GM18861 (cell line): ENCODE data around the gene GRK1.

Source experiments
- ATAC-seq: cut with Tn5 transposase; IDR thresholded peaks from one replicate; pipeline ENCODE4 v1.9.1; 2021; ENCODE audit not compliant: unreplicated experiment

The GRK1 gene

DNA sequence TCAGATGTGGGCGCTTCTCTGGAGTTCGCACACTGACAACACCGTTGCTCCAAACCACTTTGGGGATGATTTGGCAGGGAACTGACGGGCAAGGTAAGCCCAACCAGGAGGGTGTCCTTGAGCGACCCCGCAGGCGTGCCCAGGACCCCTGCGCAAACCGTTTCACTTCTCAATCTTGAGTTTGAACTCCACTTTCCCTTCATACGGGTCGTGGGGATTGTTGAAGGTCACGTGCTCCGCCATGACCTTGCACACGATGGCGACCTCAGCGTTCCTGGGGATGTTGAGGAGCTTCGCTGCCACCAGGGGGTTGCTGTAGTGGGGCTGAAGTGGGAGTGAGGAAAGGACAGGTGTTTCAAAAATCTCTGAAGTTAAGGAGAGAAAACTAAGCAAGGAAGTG lies 17.8 kb upstream of the GRK1 start:
- ATAC-seq, result no peak

DNA sequence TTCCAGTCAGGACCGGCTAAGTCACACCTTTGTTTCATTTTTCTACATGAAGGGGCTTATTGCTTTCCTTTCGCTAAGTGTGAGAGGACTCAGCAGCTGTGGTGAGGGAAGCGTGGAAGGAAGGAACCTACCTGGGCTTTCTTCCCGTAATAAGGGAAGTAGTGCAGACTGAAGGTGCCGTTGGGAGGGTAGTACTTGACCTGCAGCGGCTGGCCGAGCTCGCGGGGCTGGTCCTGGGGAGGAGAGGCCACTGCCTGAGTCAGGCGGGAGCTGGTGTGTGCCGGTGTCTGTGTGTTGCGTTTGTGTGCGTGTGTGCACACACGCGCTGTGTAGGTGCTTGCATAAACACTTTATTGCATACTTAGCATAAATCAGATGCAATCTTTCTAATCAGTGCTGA lies 16.7 kb upstream of the GRK1 start:
- ATAC-seq, result no peak

DNA sequence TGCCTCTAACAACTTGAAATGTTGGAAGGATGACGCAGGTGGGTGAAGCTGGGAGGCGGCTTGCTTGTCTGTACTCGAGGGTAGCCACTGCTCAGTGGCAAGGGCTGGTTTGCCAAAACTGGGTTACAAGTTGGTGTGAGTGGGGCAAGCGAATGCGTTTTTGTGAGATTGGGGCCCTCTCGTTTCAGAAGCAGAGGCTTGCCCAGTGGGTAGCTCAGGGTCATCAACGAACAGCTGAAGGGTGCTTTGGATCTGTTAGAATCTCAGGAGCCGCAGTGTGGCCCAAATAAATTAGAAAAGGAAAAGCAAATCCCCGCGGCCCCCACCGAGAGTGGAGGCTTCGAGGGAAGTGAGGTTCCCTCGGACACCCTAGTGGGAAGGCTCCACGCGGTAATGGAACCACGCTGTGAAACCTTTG lies 16.3 kb upstream of the GRK1 start:
- no peak for ATAC-seq

DNA sequence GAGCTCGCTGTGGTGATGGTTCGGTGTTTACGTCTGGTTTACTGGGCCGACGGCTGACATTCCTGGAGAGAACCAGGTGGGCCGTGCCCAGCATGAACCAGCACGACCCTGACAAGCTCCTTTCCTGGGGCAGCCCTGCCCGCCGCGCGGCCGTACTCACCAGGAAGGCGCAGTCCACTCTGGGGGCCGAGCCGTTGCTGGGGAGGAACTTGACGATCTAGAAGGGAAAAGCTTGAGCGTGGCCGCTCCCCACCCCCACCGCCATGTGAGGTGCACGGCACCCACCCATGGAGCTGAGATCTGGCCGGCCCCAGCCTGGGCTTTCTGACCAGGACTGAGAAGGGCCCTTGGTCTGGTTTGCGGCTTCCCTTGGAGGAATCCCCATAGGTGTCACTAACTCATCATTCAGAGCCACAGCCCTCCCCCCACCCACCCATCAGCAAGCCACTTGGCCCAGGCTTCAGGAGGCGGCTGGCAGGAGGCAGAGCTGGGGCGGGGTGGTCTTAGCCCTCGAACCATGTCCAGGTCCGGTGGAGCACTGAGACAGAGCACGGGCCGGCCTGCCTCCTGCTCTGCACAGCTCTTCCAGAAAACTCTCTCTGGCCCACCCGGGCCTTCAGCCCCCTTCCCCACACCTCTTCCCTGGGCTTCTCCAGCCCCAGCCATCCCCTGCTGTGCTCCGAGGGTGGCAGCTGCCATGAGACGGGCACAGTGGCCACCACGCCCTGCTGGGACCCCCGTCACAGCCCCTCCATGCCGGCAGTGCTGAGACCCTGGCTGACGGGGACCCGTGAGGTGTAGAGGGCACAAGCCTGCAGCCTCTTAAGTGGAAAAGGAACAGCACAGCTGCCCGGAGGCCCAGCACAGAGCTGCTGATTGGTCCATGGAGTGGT lies 15.3 kb upstream of the GRK1 start:
- ATAC-seq, result no peak

DNA sequence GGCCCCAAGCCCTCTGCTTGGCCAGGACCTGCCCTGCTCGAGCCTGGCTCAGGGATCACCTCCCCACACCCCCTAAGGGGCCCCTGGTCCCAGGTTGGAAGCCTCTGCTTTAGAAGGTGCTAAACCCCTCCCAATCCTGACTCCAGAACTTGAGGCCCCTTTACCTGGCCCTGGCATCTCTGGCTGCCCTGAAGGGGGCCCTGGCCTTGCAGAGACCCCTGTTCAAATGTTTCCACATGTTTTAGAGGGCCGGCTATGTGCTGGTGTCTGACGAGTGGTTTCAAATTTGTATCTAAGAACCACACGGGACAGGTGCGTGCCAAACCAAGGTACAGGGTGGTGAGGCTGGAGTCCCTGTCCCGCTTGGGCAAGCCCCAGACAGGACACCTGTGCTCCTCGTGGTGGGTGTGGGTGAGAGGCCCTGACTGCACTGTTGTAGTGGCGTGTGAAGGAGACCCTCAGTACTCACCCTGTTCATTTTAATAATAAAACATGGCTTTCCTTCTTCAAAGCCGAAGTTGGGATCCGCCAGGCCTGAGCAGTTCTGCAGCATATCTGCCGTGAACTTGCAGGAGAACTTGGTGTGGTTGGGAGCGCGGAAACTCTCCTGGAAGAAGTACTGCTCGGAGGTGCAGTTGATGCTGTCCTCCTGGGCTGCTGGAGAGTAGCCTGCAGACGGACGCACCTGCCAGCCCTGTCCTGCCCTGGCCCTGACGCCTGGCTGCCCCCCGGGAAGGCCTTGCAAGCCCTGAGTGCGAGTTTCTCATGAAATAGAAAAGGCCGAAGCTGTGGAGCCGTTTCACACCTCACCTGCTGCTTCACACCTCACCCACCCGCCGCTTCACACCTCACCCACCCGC lies 14.4 kb upstream of the GRK1 start:
- no peak for ATAC-seq

DNA sequence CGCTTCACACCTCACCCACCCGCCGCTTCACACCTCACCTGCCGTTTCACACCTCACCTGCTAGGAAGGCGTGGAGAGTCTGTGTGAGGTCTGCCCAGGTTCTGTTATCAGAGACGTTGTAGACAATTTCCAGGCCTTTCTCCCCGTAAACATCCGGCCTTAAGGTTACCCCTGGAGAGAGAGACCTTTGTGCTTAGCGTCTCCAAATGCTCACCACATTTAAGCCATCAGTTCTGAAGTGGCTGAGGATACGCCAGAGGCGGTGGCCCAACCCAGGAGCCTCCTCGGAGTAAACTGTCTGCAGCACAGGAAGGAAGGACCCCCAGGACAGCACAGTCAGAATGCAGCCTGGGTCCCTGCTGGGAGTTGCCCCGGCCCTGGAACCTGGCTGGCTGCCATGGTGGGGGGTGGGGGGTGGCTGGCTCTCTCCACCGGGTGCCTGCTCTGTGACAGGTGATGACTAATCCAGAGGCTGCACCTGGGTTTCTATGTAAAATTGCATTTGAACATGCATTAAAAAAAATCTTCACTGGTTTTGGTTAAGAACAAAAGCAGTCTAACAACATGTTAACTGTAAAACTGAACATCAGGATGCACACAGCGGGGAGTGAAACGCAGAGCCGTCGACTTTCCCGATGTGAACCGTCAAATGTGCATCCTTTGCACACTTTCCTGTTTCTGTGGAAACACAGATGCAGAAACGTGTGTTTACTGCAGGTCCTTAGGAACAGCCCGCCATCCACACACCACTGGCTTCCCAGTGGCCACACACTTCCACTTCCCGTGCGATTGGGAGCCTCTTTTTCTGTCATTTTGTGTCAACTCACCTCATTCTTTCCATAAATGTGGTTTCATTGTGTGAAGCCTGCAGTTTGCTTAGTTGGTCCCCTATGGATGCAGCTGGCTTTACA lies 13.5 kb upstream of the GRK1 start:
- no peak for ATAC-seq

DNA sequence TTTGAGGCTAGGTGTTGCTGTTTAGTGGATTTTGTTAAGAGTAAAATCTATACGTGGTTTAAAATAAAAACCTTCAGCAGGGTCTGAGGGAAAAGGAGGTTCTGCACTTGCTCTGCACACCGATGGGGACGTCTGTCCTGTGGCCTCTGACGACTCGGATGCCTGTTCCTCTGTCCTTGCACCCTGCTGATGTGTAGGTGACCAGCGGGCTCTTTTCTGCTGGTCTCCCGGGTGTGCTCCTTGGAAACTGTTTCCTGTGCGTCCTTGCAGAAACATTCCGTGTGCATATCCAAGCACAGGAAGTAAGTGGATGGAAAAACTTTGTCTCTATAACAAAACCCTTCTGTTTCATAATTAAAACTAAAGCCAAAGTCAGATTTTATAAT lies 12.9 kb upstream of the GRK1 start:
- no peak for ATAC-seq

DNA sequence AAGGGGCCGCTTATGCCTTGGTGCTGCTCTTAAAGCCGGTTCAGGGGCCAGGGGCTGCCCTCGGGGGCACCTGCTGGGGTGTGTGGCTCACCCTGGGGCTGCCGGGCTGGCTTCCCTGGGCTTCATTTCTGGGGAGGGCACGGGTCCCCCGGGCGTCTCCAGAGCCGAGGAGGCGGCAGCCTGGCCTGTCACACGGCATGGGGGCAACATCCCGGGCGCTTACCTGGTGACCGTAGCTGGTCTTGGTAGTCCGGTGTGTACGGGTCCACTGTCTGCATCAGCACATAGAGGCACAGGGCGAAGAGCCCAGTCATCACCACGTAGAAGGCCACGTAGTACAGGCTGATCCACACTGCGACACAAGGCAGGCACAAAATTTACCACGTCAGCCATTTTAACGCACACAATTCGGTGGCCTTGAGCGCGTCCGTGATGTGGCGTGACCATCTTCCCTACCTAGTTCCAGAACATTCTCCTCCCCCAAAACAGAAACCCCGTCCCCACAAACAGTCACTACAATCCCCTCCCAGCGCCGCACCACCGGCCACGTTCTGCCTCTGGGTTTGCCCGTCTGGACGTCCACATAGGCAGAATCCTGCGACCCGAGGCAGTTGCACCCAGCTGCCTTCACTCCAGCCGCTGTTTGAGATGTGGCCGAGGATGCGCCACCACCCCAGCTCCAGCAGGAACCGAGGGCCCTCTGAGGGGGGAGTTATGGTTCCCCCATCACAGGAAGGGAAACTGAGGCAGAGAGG lies 12.3 kb upstream of the GRK1 start:
- no peak for ATAC-seq

DNA sequence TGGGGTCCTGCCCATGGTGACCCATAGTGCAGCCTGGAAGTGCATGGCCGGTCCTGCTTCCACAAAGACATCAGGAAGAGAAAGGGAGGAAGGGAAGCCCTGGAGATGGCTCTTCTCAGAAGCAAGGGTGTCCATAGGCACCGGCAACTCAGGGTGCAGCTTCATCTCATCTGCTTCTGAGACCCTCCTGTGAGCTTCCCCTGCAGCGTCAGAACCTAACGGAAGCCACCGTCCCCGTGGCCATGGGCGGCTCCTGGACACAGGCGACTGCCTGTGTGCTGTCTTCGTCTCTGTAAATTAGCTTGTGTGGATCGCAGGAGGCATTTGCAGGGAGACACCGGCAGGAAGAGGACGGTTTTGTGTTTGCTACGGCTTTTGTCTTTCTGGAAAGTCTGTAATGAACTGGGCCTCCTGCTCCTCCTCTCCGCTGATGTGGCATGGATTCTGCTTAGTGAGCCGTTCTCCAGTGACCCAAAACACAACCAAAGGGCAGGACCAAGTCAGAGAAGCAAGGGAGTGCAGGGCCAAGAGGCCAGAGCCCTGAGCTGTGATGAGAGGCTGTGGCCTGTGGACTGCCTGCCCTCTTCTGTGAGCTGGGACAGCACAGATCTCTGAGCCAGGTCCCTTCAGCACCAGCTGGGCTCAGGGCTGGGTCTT lies 11.5 kb upstream of the GRK1 start:
- no peak for ATAC-seq

DNA sequence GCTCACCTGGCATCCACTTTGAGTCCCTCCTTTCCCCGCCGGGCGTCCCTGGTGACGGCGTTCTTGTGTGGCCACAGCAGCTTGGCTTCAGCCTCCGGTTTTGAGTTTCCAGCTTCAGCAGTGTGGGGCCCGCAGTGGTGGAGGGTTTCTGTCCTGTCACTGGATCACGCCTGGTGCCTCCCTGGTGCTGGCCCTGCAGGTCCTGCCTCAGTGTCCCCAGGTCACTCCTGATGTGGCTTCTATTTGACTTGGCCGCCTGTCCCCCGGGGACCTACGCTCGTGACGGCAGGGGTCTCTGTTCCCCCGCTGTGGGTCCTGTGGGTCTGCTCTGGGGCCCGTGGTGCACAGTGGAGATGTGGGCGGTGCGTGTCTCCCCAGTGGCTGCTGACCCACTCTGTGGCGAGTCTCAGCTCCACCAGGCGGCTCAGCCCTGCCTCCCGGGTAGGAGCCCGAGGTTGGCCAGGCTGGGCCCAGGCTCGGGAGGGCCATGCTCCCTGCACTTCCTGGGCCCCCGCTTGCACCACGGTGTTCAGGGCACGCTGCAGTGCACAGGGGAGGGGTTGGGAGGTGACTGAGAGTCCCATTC lies 10.9 kb upstream of the GRK1 start:
- no peak for ATAC-seq

DNA sequence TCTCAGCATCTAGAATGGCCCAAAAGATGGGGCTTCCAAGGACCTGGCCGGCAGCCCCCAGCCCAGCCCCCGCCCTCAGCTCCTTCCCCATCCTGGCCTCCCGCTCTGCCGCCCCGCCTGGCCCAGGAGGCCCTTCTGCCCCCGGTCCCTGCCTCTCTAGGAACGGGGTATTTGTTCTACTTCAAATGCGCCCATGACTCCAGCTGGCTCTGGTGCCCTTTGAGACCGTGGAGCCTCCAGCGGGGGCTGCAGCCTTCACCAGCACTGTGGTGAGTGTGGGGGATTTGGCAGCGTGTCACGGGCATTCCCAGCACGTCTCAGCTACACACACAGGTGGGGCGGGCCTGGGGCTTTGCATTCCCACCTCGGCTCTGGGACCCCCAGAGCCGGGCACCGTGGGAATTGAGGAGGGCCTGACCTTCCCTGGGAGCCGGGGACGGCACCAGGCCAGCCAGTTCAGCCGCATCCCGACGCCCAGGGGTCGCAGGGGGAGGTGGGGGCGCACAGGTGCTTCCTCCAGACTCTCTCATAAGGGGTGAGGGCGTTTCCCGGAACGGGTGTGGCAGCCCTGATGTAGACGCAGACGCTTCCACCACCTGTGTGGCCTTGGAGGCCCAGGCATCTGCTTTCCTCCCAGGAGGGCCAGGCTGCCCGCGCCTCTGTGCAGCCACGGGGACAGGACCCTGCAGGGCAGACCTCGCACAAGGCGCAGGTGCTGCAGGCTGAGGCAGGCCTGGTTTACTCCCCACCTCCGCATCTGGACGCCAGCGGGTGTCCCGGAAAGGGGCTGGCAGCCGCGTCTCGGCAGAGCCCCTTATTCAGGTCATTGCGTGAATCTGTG lies 10.0 kb upstream of the GRK1 start:
- no peak for ATAC-seq

DNA sequence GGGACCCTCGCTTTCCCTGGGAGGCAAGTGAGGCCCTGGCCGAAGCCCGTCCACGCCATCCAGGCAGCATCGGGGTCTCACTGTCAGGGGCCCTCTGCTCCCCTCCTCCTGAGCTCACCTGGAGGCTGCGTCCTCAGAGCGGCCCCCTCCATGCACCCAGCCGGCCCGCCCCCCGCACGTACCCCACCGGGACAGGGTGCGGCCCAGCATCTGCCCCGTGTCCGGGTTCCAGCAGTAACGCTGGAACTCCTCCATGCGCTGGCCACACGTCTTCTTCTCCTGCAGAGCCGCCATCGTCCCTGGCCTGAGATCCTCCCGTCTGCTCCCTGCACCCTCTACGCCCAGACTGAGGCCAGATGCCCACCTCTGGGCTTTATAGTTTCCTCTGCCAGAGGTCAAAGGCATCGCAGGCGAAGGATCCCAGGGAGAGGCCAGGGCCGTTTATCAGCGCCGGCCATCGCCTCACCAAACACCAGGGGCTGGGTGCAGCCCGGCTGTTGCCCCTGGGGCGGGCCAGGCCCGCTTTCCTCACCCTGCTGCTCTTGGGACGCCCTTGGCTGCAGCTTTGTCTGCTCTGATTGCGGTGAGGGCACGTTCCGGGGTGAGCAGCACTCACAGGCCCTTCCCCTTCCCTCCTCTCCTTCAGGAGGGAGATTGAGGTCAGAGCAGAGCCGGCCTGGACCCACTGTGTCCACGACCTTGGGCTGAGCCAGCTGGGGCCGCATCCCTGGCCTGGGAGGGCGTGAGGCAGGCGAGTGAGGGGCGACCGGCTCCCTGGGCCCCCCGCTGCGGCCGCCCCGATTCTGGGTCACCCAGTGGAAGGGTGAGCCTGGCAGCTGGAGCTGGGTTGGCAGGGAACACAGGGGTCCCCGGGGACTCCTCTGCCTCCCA lies 8.9 kb upstream of the GRK1 start, which contains the start of gene ATP4B:
ATP4B (minus strand) TSS at position 348 of the 891 bp plus-strand sequence; CDS start at position 294, 54 bp downstream.
- ATAC-seq, result no peak

DNA sequence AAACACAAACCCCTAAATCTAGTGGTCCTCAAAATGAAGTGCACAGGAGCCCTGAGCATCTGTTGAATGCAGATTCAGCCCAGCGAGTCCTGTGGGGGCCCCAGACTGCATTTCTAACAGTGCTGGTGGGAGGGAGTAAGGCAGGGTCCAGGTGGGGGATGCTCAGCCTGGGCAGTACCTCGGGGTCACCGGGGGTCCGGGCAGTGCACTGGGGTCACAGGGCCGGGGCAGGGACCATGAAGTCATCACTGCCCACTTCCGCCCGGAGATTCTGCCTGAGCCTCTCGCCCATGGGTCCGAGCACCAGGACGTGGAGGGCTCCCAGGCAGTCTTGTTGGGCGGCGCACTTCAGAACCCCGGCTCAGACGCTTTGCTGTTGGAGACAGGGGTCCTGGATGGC lies 8.2 kb upstream of the GRK1 start:
- no peak for ATAC-seq

DNA sequence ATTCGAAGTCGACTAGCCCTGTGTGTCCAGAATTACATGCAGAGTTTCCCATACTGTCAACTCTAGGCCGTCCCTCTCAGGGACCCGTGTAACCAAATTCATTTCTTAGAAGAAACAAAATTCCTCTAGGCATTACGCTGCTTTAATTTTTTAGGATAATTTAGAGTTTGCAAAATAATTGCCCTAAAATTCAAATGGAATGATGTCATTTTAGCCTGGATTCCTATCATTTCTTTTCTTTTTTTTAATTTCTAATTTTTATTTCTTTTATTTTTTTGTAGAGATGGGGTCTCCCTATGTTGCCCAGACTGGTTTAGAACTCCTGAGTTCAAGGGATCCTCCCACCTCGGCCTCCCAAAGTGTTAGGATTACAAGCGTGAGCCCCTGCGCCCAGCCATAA lies 7.7 kb upstream of the GRK1 start:
- ATAC-seq, result no peak

DNA sequence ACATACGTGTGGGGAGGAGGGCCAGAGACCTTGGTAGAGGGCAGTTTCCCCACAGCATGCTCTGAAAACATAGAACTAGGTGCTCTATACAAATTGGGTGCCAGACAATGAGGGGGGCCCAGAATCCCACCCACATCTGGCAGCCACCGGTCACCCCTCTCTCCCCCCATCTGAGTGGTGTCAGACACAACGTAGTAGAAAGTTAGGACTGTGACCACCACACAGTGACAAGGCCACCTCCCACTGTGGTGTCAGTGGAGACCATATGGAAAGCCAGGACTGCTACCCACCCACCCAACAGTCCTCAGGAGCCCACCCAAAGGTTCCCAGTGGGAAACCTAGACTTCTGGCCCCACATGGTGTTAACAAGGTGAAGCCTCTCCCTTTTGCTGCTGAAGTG lies 7.0 kb upstream of the GRK1 start:
- no peak for ATAC-seq

DNA sequence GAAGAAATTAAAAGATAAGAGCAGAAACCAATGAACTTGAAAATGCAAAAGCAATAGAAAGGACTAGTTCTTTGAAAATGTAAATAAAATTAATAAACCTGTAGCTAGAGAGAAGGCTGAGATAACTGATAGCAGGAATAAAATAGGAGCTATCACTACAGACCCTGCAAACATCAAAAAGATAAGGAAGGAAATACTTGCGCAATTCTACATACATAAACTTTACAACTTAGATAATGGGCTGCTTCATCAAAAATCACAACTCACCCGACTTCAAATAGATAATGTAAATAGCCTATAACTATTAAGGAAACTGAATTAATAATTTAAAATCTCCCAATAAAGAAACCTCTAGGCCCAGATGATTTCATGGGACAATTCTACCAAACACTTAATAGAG lies 5.5 kb upstream of the GRK1 start:
- no peak for ATAC-seq

DNA sequence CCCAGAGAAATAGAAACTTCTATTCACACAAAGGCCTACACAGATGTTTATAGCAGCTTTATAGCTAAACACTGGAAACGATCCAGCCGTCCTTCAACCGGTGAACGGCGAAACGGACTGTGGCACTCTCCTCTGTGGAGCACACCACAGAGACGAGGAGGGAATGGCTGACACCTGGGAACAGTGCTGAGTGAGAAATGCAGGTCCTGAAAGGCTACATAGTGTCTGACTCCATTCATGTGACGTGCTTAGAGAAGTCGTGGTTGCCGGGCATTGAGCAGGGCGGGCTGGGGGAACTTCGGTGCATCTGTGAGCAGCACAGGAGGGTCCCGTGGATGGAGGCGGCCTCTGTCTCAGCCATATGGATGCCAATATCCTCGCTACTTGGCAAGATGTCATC lies 3.1 kb upstream of the GRK1 start:
- ATAC-seq, result no peak
